Measurements from ENCODE around the gene GRK5. TPM values are rescaled to one million over a fixed set of nuclear protein-coding genes. Genes with fewer than 3 reads are reported as not detected.
"Not testable (repeated sequence)": the region's sequence is repeated elsewhere in the genome, so short reads cannot be mapped to it uniquely, and the experiment has no call there.

The GRK5 gene
- total RNA-seq, 2 donors from 2014 or later, result 24.8 to 28.1 TPM

GRCh38 chr10:119180850-119181400 lies 26.4 kb upstream of the GRK5 start:
- H3K9me3 Mint-ChIP-seq; DNase-seq; H3K27me3 Mint-ChIP-seq (ENCODE audit: low read depth); H3K4me3 Mint-ChIP-seq; H3K27ac Mint-ChIP-seq; ATAC-seq (replicated peaks in 1 of 2); H3K36me3 Mint-ChIP-seq (ENCODE audit: insufficient read depth in 2 of 2): not testable (repeated sequence)
- H3K4me1 Mint-ChIP-seq (ENCODE audit: low read depth), result peaks cover 58% of the 10 kb centered on the region

DNA sequence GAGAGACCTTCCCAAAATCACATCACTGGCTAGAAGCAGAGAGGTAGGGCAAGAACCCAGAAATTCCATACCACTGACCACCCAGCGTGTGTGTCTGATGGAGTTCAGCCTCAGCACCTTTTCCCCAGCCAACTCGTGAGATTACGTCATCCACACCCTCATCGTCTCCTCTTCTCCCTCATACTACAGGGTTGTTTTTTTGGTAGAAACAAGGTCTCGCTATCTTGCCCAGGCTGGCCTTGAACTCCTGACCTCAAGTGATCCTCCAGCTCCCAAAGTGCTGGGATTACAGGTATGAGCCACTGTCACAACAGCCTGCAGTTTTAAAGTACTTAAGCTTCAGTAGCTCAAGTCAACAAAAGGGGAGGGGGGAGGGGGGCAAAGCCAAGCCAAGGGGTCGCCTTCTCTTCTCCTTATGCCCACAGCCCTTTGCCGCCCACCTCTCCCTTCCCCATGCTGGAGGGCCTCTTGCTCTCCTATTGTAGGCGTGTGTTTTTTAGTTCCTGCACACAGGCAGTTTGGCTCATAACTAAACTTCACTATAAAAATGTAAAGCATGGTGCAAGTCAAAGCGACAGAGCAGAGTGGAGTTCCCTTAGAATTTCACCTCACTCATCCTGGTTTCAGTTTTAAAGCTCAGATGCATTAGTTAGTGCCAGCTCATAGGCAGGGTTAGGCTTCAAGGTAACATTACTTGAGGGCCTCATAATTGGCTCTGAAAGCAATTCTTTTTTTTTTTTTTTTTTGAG lies 23.5 kb upstream of the GRK5 start:
- Mint-ChIP-seq H3K9me3 (no peaks in the 10 kb centered on the region), H3K36me3 (ENCODE audit: insufficient read depth in 2 of 2) (no peaks in the 10 kb centered on the region), H3K27me3 (ENCODE audit: low read depth) (no peaks in the 10 kb centered on the region), H3K4me1 (ENCODE audit: low read depth) (peaks cover 34% of the 10 kb centered on the region), H3K4me3 (peak overlapping the region; percentile 63 to 68), H3K27ac (peak overlapping the region; percentile 48)
- ATAC-seq (replicated peaks in 1 of 2), result peak; percentile 89 to 94
- DNase-seq, result no peak

GRCh38 chr10:119189811-119190282 lies 17.5 kb upstream of the GRK5 start:
- ATAC-seq (replicated peaks in 1 of 2), result peak; percentile 31 to 53
- H3K4me1 Mint-ChIP-seq (ENCODE audit: low read depth), result peaks cover 28% of the 10 kb centered on the region
- H3K36me3 Mint-ChIP-seq (ENCODE audit: insufficient read depth in 2 of 2), result no peaks in the 10 kb centered on the region
- peak in 1 of 2 donors; percentile 23 for DNase-seq
- H3K4me3 Mint-ChIP-seq, result peak overlapping the region; percentile 16 to 32
- H3K27me3 Mint-ChIP-seq (ENCODE audit: low read depth), result no peaks in the 10 kb centered on the region
- no peaks in the 10 kb centered on the region for H3K9me3 Mint-ChIP-seq
- no peak overlapping the region for H3K27ac Mint-ChIP-seq

DNA sequence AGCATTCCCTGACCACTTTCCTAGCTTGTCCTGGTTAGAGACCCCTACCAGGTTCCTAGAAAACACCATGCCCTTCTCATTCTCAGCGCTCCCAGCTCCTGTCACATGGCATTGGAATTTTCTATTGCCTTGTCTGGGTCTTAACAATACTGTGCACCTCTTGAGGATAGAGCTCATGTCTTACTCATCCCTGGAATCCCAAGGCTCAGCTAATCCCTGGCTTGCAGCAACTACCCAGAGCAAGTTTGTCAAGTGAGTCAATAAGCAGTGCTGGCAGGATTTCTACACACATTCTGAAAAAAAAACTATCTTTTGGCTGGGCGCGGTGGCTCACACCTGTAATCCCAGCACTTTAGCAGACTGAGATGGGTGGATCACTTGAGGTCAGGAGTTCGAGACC lies 17.0 kb upstream of the GRK5 start:
- DNase-seq, result no peak
- Mint-ChIP-seq H3K27me3 (ENCODE audit: low read depth) (no peaks in the 10 kb centered on the region), H3K4me3 (peak overlapping the region; percentile 16 to 32), H3K9me3 (no peaks in the 10 kb centered on the region), H3K4me1 (ENCODE audit: low read depth) (peaks cover 30% of the 10 kb centered on the region), H3K27ac (no peak overlapping the region), H3K36me3 (ENCODE audit: insufficient read depth in 2 of 2) (no peaks in the 10 kb centered on the region)
- ATAC-seq (replicated peaks in 1 of 2), result no peak

DNA sequence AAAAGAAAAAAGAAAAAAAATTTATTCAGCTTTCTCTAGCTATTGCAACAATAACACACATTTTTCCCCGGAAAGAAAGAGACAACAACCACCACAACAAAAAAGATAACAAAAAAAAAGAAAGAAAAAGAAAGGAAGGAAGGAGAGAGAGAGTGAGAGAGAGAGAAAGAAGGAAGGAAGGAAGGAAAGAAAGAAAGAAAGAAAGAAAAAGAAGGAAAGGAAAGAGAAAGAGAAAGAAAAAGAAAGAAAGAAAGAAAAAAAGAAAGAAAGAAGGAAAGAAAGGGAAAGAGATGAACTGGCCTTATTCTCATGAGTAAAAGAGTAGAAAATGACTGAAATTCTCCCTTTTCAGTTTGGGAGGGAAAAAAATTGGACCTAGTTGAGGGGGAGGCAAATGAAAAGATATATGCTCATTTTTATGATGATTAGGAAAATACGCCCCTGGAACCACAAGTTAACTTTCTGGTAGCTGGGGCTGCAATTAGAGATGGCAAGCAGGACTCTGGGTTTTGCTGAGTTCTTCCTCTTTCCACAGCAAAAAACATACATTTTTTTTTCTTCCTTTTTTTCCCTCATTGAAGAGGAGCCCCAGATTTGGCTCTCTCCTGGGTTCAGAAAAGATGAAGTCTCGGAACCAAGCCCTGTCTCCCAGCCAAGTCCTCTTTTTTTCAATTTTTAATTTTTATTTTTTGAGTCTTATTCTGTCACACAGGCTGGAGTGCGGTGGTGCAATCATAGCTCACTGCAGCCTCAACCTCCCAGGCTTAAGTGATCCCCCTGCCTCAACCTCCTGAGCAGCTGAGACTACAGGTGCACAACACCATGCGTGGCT lies 16.2 kb upstream of the GRK5 start:
- ATAC-seq (replicated peaks in 1 of 2) (no peak), DNase-seq (no peak)
- no peaks in the 10 kb centered on the region for H3K27me3 Mint-ChIP-seq (ENCODE audit: low read depth)
- H3K4me3 Mint-ChIP-seq, result peak overlapping the region in 1 of 2 donors; percentile 23
- H3K27ac Mint-ChIP-seq, result peak overlapping the region; percentile 20
- no peaks in the 10 kb centered on the region for H3K36me3 Mint-ChIP-seq (ENCODE audit: insufficient read depth in 2 of 2)
- H3K9me3 Mint-ChIP-seq, result no peaks in the 10 kb centered on the region
- peaks cover 34% of the 10 kb centered on the region for H3K4me1 Mint-ChIP-seq (ENCODE audit: low read depth)

DNA sequence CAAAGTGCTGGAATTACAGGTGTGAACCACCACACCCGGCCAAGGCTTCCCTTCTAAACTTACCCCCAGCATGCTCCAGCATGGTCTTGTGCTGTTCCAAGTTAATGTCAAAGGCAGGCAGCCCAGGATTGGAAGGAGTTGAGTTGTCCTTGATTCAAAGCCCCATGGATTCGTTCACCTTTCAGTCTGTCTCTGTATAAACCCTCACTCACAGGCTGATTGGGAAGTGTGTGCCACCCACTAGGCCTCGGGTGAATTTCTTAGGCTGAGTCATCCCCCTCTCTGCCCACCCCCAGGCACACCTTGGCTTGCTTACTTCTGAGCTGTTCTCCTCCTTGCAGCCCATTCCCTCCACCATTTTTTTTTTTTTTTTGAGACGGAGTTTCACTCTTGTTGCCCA lies 15.5 kb upstream of the GRK5 start:
- Mint-ChIP-seq H3K4me3 (no peak overlapping the region), H3K36me3 (ENCODE audit: insufficient read depth in 2 of 2) (no peaks in the 10 kb centered on the region), H3K27me3 (ENCODE audit: low read depth) (no peaks in the 10 kb centered on the region), H3K9me3 (no peaks in the 10 kb centered on the region), H3K27ac (no peak overlapping the region), H3K4me1 (ENCODE audit: low read depth) (peaks cover 34% of the 10 kb centered on the region)
- DNase-seq, result peak in 1 of 2 donors; percentile 25
- peak; percentile 82 for ATAC-seq (replicated peaks in 1 of 2)

DNA sequence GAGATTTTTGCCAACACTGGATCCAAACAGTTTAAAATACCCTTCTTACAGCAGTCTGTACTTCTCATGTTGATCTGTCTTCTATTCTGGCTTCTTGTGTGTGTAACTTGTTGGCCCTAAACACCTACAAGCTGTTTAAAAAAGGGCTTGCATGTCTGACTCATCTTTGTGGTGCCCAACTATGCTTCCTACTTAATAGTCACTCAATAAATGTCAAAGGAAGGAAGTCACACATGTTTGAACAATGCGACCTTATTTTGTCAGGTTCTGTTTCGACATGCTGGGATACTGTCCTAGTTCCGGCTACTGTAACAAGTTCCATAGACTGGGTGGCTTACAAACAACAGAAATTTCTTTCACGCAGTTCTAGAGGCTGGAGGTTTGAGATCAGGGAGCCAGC lies 9.4 kb upstream of the GRK5 start:
- Mint-ChIP-seq H3K27ac (peak overlapping the region; percentile 1), H3K27me3 (ENCODE audit: low read depth) (peaks cover 7% of the 10 kb centered on the region), H3K9me3 (no peaks in the 10 kb centered on the region), H3K4me3 (peak overlapping the region in 1 of 2 donors; percentile 18), H3K4me1 (ENCODE audit: low read depth) (peaks cover 30% of the 10 kb centered on the region), H3K36me3 (ENCODE audit: insufficient read depth in 2 of 2) (no peaks in the 10 kb centered on the region)
- DNase-seq, result no peak
- ATAC-seq (replicated peaks in 1 of 2), result peak; percentile 67 to 74

DNA sequence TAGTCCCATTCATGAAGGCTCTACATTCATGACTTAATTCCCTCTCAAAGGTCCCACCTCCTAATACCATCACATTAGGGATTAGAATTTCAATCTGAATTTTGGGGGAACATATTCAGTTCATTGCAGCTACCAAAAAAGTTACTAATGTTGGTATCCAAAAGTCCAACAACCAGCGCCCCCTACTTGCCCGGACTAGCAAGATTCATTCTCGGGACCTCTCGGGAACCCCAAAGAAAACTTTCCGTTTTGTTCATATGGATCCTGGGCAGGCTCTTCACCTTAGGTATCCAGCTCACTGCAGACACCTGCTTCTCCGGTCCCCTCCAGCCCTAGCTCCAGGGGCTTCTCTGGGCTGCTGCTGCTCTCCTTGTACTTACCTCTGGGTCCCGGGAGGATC lies 8.9 kb upstream of the GRK5 start:
- peak overlapping the region; percentile 67 for H3K27ac Mint-ChIP-seq
- H3K4me3 Mint-ChIP-seq, result no peak overlapping the region
- peaks cover 30% of the 10 kb centered on the region for H3K4me1 Mint-ChIP-seq (ENCODE audit: low read depth)
- H3K9me3 Mint-ChIP-seq, result no peaks in the 10 kb centered on the region
- H3K36me3 Mint-ChIP-seq (ENCODE audit: insufficient read depth in 2 of 2), result no peaks in the 10 kb centered on the region
- DNase-seq, result peak in 1 of 2 donors; percentile 34
- H3K27me3 Mint-ChIP-seq (ENCODE audit: low read depth), result peaks cover 7% of the 10 kb centered on the region
- peak; percentile 8 to 32 for ATAC-seq (replicated peaks in 1 of 2)

- Mint-ChIP-seq H3K27me3 (ENCODE audit: low read depth) (peaks cover 7% of the 10 kb centered on the region), H3K9me3 (no peaks in the 10 kb centered on the region), H3K27ac (no peak overlapping the region), H3K4me3 (peak overlapping the region in 1 of 2 donors; percentile 40), H3K4me1 (ENCODE audit: low read depth) (peaks cover 30% of the 10 kb centered on the region), H3K36me3 (ENCODE audit: insufficient read depth in 2 of 2) (no peaks in the 10 kb centered on the region)
- DNase-seq (peak in 1 of 2 donors; percentile 55), ATAC-seq (replicated peaks in 1 of 2) (peak; percentile 82 to 83)
These were observed 8.0 kb upstream of the GRK5 start for GRCh38 chr10:119199231-119199992.

GRCh38 chr10:119201233-119201632 lies 6.1 kb upstream of the GRK5 start:
- DNase-seq (no peak), ATAC-seq (replicated peaks in 1 of 2) (no peak)
- H3K27me3 Mint-ChIP-seq (ENCODE audit: low read depth), result peaks cover 7% of the 10 kb centered on the region
- H3K4me1 Mint-ChIP-seq (ENCODE audit: low read depth), result peaks cover 28% of the 10 kb centered on the region
- H3K4me3 Mint-ChIP-seq, result no peak overlapping the region
- H3K36me3 Mint-ChIP-seq (ENCODE audit: insufficient read depth in 2 of 2), result no peaks in the 10 kb centered on the region
- H3K27ac Mint-ChIP-seq, result no peak overlapping the region
- no peaks in the 10 kb centered on the region for H3K9me3 Mint-ChIP-seq

- H3K27ac Mint-ChIP-seq, result no peak overlapping the region
- DNase-seq (no peak), ATAC-seq (replicated peaks in 1 of 2) (no peak)
- no peaks in the 10 kb centered on the region for H3K9me3 Mint-ChIP-seq
- H3K4me1 Mint-ChIP-seq (ENCODE audit: low read depth), result peaks cover 24% of the 10 kb centered on the region
- no peak overlapping the region for H3K4me3 Mint-ChIP-seq
- H3K36me3 Mint-ChIP-seq (ENCODE audit: insufficient read depth in 2 of 2), result peaks cover 0 to under 1% of the 10 kb centered on the region in 2 donors
- peaks cover 7% of the 10 kb centered on the region for H3K27me3 Mint-ChIP-seq (ENCODE audit: low read depth)
These were observed 4.4 kb upstream of the GRK5 start for GRCh38 chr10:119203006-119203405.

GRCh38 chr10:119205894-119206602 lies 1.3 kb upstream of the GRK5 start:
- DNase-seq (peak; percentile 55), ATAC-seq (replicated peaks in 1 of 2) (no peak)
- Mint-ChIP-seq H3K9me3 (no peaks in the 10 kb centered on the region), H3K27ac (peak overlapping the region; percentile 95), H3K4me1 (ENCODE audit: low read depth) (peaks cover 37% of the 10 kb centered on the region), H3K36me3 (ENCODE audit: insufficient read depth in 2 of 2) (peaks cover 0 to 3% of the 10 kb centered on the region in 2 donors), H3K4me3 (peak overlapping the region; percentile 89), H3K27me3 (ENCODE audit: low read depth) (no peaks in the 10 kb centered on the region)

Data from activated T-cell treated with anti-CD3 and anti-CD28 coated beads, Interleukin-2, amount 50 U/mL, for 72 hours (primary cell).